SH-SY5Y (cell line): ENCODE results near the gene TLCD5.
A peak's percentile ranks its signal among the peaks of the same experiment; 100 is the strongest.

Experiments used
- GATA2 ChIP-seq: IDR thresholded peaks from 2 replicates; pipeline ENCODE4 v1.6.1; 2011; ENCODE audit warnings: mild to moderate bottlenecking, low read depth, low read length
- GATA3 ChIP-seq: IDR thresholded peaks from 2 replicates; pipeline ENCODE4 v1.6.1; 2011; ENCODE audit warnings: low read depth, mild to moderate bottlenecking, low read length, moderate library complexity

- peak; percentile 98 for TF ChIP-seq GATA2
- TF ChIP-seq GATA3 = peak; percentile 86
Measured at GRCh38 chr11:120295099-120295498, 30.0 kb upstream of the TLCD5 start.
